HG02759 (cell line): ENCODE measurements around the gene CASP8AP2.
A peak's percentile ranks its signal among the peaks of the same experiment; 100 is the strongest.
"Not testable (repeated sequence)": the region's sequence is repeated elsewhere in the genome, so short reads cannot be mapped to it uniquely, and the experiment has no call there.

Experiments used
- ATAC-seq: cut with Tn5 transposase; IDR thresholded peaks from one replicate; pipeline ENCODE4 v1.9.1; 2021; ENCODE audit warnings: mild to moderate bottlenecking, moderate library complexity; ENCODE audit not compliant: unreplicated experiment

Gene CASP8AP2

GRCh38 chr6:89829472-89830169, at the start of gene CASP8AP2:
Gene CASP8AP2 (plus strand): TSS chr6:89829880.
- ATAC-seq = peak; percentile 97

GRCh38 chr6:89781070-89782034, 48.3 kb upstream of the CASP8AP2 start:
- ATAC-seq = no peak

GRCh38 chr6:89782222-89782621, 47.5 kb upstream of the CASP8AP2 start:
- ATAC-seq = no peak

- not testable (repeated sequence) for ATAC-seq
Measured at GRCh38 chr6:89783293-89783692, 46.4 kb upstream of the CASP8AP2 start.

- ATAC-seq = no peak
Measured at GRCh38 chr6:89784838-89785237, 44.8 kb upstream of the CASP8AP2 start.

DNA sequence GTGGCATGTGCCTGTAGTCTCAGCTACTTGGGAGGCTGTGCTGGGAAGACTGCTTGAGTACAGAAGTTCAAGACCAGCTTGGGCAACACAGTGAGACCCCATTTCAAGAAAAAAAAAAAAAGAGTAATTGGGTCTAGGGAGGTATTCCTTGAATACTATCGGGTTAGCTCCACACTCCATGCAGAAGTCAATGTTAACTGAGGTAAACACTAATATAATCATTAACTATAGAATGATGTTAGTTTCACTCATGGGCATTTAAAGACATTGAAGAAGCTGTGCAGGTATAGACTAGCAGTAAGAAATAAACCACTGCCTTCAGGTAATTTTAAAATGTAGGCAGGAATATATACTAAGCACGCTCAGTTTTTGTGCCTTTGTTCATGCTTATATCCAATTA, 42.7 kb upstream of the CASP8AP2 start:
- no peak for ATAC-seq

GRCh38 chr6:89787660-89788328, 41.9 kb upstream of the CASP8AP2 start:
- no peak for ATAC-seq

- ATAC-seq = no peak
Measured at GRCh38 chr6:89789980-89790379, 39.7 kb upstream of the CASP8AP2 start.

DNA sequence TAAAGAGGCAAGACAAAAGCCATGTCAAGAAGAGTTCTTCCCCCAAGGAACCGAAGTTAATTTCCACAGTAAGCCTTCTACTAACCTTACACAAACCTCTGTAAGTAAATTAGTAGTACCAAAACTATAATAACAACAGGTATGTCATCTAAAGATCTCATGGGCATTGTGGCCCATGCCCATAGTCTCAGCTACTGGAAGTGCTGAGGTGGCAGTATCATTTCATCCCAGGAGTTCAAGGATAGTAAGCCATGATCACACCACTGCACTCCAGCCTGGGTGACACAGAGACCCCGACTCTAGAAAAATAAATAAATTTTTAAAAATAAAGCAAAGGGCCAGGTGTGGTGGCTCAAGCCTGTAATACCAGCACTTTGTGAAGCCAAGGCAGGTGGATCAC, 39.3 kb upstream of the CASP8AP2 start:
- no peak for ATAC-seq

- peak; percentile 82 for ATAC-seq
Measured at GRCh38 chr6:89792881-89793280, 36.8 kb upstream of the CASP8AP2 start.

DNA sequence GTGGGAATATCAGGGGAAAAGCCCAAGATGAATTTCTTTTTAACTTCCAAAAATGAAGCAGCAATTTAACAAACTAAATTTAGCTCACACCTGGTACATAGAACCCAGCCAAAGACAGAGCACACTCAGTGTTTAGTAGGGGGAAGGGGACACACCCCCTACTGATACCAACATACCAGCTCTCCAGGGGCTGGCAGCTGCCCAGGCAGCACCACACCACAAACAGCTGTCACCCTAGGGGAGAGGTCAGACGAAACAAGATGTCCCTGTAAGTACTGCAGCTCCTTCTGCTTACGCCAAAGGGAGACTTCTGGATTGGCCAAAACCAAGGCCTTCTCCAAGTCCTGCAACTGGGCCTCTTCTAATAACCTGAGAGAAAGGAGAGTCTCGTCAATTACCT, 36.1 kb upstream of the CASP8AP2 start:
- ATAC-seq = no peak

DNA sequence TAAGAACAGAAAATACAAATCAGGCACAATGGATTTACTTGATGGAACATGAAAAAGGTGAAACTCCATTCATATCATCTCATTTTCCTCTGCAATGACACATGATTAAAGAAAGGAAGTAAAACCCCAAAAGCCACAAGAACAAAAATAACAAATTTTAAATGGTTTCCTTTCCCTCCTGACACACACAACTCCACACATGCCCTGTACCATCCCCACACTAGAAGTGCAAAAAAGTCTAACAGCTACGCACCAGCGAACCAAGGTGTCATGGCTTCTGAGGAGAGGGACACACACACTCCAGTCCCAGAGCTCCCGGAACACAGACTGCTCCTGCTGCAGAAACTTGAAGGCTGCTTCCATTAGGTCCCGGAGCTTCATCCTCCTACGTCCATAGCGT, 35.4 kb upstream of the CASP8AP2 start:
- ATAC-seq = no peak

GRCh38 chr6:89797317-89797716, 32.4 kb upstream of the CASP8AP2 start:
- no peak for ATAC-seq

- no peak for ATAC-seq
Measured at GRCh38 chr6:89799096-89799495, 30.6 kb upstream of the CASP8AP2 start.

- ATAC-seq = no peak
Measured at GRCh38 chr6:89799756-89800155, 29.9 kb upstream of the CASP8AP2 start.

GRCh38 chr6:89803271-89803670, 26.4 kb upstream of the CASP8AP2 start:
- no peak for ATAC-seq

- ATAC-seq = no peak
Measured at GRCh38 chr6:89805814-89806371, 23.8 kb upstream of the CASP8AP2 start.

GRCh38 chr6:89807581-89807980, 22.1 kb upstream of the CASP8AP2 start:
- ATAC-seq = no peak

GRCh38 chr6:89813422-89813821, 16.3 kb upstream of the CASP8AP2 start:
- ATAC-seq = not testable (repeated sequence)

- ATAC-seq = no peak
Measured at GRCh38 chr6:89817481-89817880, 12.2 kb upstream of the CASP8AP2 start.

DNA sequence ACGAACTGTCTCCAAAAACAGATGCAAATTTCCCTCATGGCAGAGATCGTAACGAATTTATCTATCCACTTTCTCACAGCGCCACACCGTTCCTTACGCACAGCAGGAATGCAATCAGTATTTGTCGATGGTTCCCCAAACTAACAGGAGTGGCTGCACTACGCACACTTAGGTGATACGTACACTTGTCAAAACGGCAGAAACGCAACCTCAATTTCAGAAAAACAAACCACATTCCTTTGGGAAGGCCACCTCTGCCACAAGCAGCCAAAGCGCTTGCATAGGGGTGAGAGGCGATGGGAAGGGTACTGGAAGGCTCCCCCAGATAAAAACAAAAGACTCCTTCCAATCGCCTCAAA, 10.7 kb upstream of the CASP8AP2 start:
- peak; percentile 20 for ATAC-seq
